HepG2 (cell line): Measurements from ENCODE around the gene PRDX5. TPM values are rescaled to one million over a fixed set of nuclear protein-coding genes. Genes with fewer than 3 reads are reported as not detected.
A peak's percentile ranks its signal among the peaks of the same experiment; 100 is the strongest.
"Not testable (repeated sequence)": the region's sequence is repeated elsewhere in the genome, so short reads cannot be mapped to it uniquely, and the experiment has no call there.

ENCODE experiments used
- ATAC-seq: fragments of 200-7000 bp; cut with Tn5 transposase; 3 replicates; pipeline ENCODE4 v1.9.1; 2020; ENCODE audit warnings: mild to moderate bottlenecking, moderate library complexity
- BruUV-seq: library from RNA; stranded (reverse); fragments of 400-500 nt; replicated peaks from 2 replicates; lab custom pipeline; 2021; lab: Mats Ljungman, UMichigan
- CTCF ChIA-PET: fragments of 300-600 bp; formaldehyde crosslinking; extraction: SDS; loops from one replicate; lab custom pipeline; 2021; ENCODE audit warnings: low total read pairs, inconsistent platforms, low intra/inter-chr PET ratio; lab: Yijun Ruan, JAX
- POLR2A ChIA-PET: fragments of 350-600 bp; sonication (Branson Sonifier 250); formaldehyde crosslinking; loops from one replicate; lab custom pipeline; 2020; ENCODE audit warnings: antibody characterized with exemption, inconsistent platforms; lab: Yijun Ruan, JAX
- DNase-seq: peaks from one replicate; pipeline ENCODE4 v3.0.0-alpha.2; 2015; ENCODE audit warnings: low spot score
- FAIRE-seq: peaks from 3 replicates; lab custom pipeline; 2011; peaks lifted over from hg19 to GRCh38; lab: Jason Lieb, UNC
- H2AFZ ChIP-seq: one replicate; pipeline ENCODE4 v1.6.1; 2011; ENCODE audit warnings: low read length, inconsistent platforms
- H3K27ac ChIP-seq: fragments of 300-600 bp; 3 replicates; pipeline ENCODE4 v1.8.0; 2011; ENCODE audit warnings: mixed run types, mild to moderate bottlenecking, mixed read lengths, low read length, inconsistent platforms; ENCODE audit not compliant: insufficient read depth; ENCODE audit errors: extremely low read length
- H3K27me3 ChIP-seq, 2 experiments: fragments of 200-600 bp in 1 of 2; 2 replicates in 1 of 2; 3 replicates in 1 of 2; pipeline versions ENCODE4 v1.6.0 to v1.8.0; 2011; ENCODE audit warnings: low read length in 2 of 2, mild to moderate bottlenecking in 2 of 2, moderate library complexity in 2 of 2, inconsistent platforms in 1 of 2; ENCODE audit not compliant: insufficient read depth in 2 of 2, control insufficient read depth in 1 of 2
- H3K36me3 ChIP-seq, 2 experiments: fragments of 200-600 bp in 1 of 2; replicated peaks in 1 of 2; 2 replicates in 1 of 2; 3 replicates in 1 of 2; pipeline versions ENCODE4 v1.5.1 to v1.8.0; 2011; ENCODE audit warnings: low read length in 2 of 2, inconsistent platforms in 1 of 2; ENCODE audit not compliant: insufficient read depth in 2 of 2, control insufficient read depth in 1 of 2
- H3K4me1 ChIP-seq: 2 replicates; pipeline ENCODE4 v1.5.1; 2012; ENCODE audit warnings: low read length, inconsistent platforms; ENCODE audit not compliant: insufficient read depth
- H3K4me2 ChIP-seq: 2 replicates; pipeline ENCODE4 v1.6.0; 2011; ENCODE audit warnings: low read depth, low read length, inconsistent platforms
- H3K4me3 ChIP-seq, 3 experiments: fragments of 200-600 bp in 1 of 3; sonication (generic), shearing (Covaris generic) in 1 of 3; replicated peaks in 1 of 3; 2 replicates each; pipeline ENCODE4 v1.5.1; 2011 to 2016; ENCODE audit warnings: low read length in 3 of 3, inconsistent platforms in 2 of 3, low read depth in 2 of 3, mild to moderate bottlenecking in 2 of 3, control low read depth in 1 of 3, mixed read lengths in 1 of 3; ENCODE audit not compliant: insufficient read depth in 1 of 3
- H3K79me2 ChIP-seq: one replicate; pipeline ENCODE4 v1.6.1; 2011; ENCODE audit warnings: low read length, inconsistent platforms; ENCODE audit not compliant: insufficient read depth
- H3K9ac ChIP-seq: 2 replicates; pipeline ENCODE4 v1.6.0; 2011; ENCODE audit warnings: mild to moderate bottlenecking, low read depth, low read length, inconsistent platforms; ENCODE audit not compliant: insufficient read depth
- H3K9me3 ChIP-seq: 2 replicates; pipeline ENCODE4 v1.5.1; 2012; ENCODE audit warnings: mild to moderate bottlenecking, low read length
- H4K20me1 ChIP-seq: 2 replicates; pipeline ENCODE4 v1.6.0; 2011; ENCODE audit warnings: inconsistent platforms, mild to moderate bottlenecking, low read length, moderate library complexity; ENCODE audit not compliant: insufficient read depth
- AGO2 ChIP-seq: fragments of 200-400 bp; formaldehyde crosslinking; optimal IDR thresholded peaks from 2 replicates; pipeline ENCODE3; 2017; ENCODE audit warnings: mild to moderate bottlenecking, low read depth, low read length, moderate library complexity
- ATF2 ChIP-seq: sonication (generic); formaldehyde crosslinking; IDR thresholded peaks from 2 replicates; pipeline ENCODE4 v1.4.0; 2020; ENCODE audit warnings: missing genetic modification reagents
- GMEB2 ChIP-seq: IDR thresholded peaks from 2 replicates; pipeline ENCODE4 v1.6.1; 2016; ENCODE audit warnings: missing biosample characterization, missing genetic modification reagents, low read depth
- HNRNPL ChIP-seq: fragments of 200-400 bp; formaldehyde crosslinking; IDR thresholded peaks from 2 replicates; pipeline ENCODE4 v1.6.1; 2017; ENCODE audit warnings: mild to moderate bottlenecking, low read depth, low read length
- KAT8 ChIP-seq: IDR thresholded peaks from 2 replicates; pipeline ENCODE4 v1.6.1; 2016; ENCODE audit warnings: missing genetic modification reagents, missing compliant biosample characterization
- KDM5B ChIP-seq: sonication (generic); formaldehyde crosslinking; IDR thresholded peaks from 2 replicates; pipeline ENCODE4 v1.4.0; 2020; ENCODE audit warnings: missing genetic modification reagents, mild to moderate bottlenecking, borderline replicate concordance
- NKX3-1 ChIP-seq: sonication (generic); formaldehyde crosslinking; IDR thresholded peaks from 2 replicates; pipeline ENCODE4 v1.5.0; 2020; ENCODE audit warnings: missing genetic modification reagents
- PBX2 ChIP-seq: IDR thresholded peaks from 2 replicates; pipeline ENCODE4 v1.6.1; 2016; ENCODE audit warnings: control low read depth
- RBFOX2 ChIP-seq: fragments of 200-400 bp; formaldehyde crosslinking; IDR thresholded peaks from 2 replicates; pipeline ENCODE4 v1.6.1; 2017; ENCODE audit warnings: low read depth, mild to moderate bottlenecking, low read length
- SMARCE1 ChIP-seq: fragments of 450-650 bp; IDR thresholded peaks from 2 replicates; pipeline ENCODE4 v1.6.1; 2017; ENCODE audit warnings: borderline replicate concordance
- ZNF30 ChIP-seq: sonication (generic); formaldehyde crosslinking; IDR thresholded peaks from 2 replicates; pipeline ENCODE4 v1.5.0; 2020; ENCODE audit warnings: mild to moderate bottlenecking, missing genetic modification reagents
- ZNF451 ChIP-seq: sonication (generic); formaldehyde crosslinking; IDR thresholded peaks from 2 replicates; pipeline ENCODE4 v1.5.0; 2020; ENCODE audit warnings: mild to moderate bottlenecking, missing genetic modification reagents
- WGBS: methylation state at CpG from one replicate; pipeline ENCODE4 v1.1.6; 2017; ENCODE audit warnings: low lambda C conversion rate; 5-methylcytosine and 5-hydroxymethylcytosine counted together
- in situ Hi-C: cut with HindIII; loops from 2 replicates; pipeline ENCODE4 v1.10.0; 2017; ENCODE audit warnings: low pct_unique_long_range_greater_than_20kb; ENCODE audit not compliant: extremely low pct_ligation_motif_present
- intact Hi-C: fragments of 100-400 bp; cut with micrococcal nuclease; formaldehyde crosslinking; loops from one replicate; pipeline ENCODE4 v1.10.0; 2022; ENCODE audit not compliant: unreplicated experiment
- polyA plus RNA-seq, 8 experiments: library from polyadenylated mRNA; depleted of rRNA in 3 of 8; stranded (reverse) in 7 of 8; unstranded in 1 of 8; fragments of >200 nt; fragmentation: Illumina TruSeq in 4 of 8; extraction: Trizol in 4 of 8; gene quantifications; 2 replicates each; pipeline versions ENCODE4 v1.2.1 to v1.2.3, GENCODE V29; 2011 to 2016; ENCODE audit warnings: low read depth in 4 of 8, missing spikeins in 1 of 8, mixed read lengths in 1 of 8; ENCODE audit not compliant: insufficient read depth in 1 of 8
- total RNA-seq, 5 experiments: library from RNA; depleted of rRNA; stranded (reverse); fragments of >200 nt; fragmentation: Illumina TruSeq; extraction: Trizol; gene quantifications; 2 replicates each; pipeline ENCODE4 v1.2.3, GENCODE V29; 2016; ENCODE audit warnings: low read depth in 1 of 5

PRDX5 gene
- total and polyA plus RNA-seq, 2 of the 13 experiments (the other 11 are each of a cell fraction or from before 2014, with no cell fraction given), result 215 to 311 TPM

- peak overlapping the region; percentile 97 to 99 (median 99); a peak in 5 of 6 replicates for H3K4me3 ChIP-seq
- DNase-seq, H2AFZ ChIP-seq, H3K27me3 ChIP-seq, BruUV-seq, H3K9me3 ChIP-seq, in situ Hi-C loops, H4K20me1 ChIP-seq, ATAC-seq, FAIRE-seq, CTCF ChIA-PET: not testable (repeated sequence)
- H3K36me3 ChIP-seq, result peaks cover 0 to 26% of the 10 kb centered on the region in 2 experiments; a peak in 3 of 5 replicates
- peaks cover 25% of the 10 kb centered on the region for H3K4me1 ChIP-seq
- peak overlapping the region; percentile 94 for H3K9ac ChIP-seq
- TF ChIP-seq HNRNPL (peak; percentile 72; the same call in 1 of the 2 replicates), RBFOX2 (peak; percentile 69), AGO2 (peak; percentile 95)
- H3K27ac ChIP-seq, result peak overlapping the region; percentile 98
- intact Hi-C loops, result loop anchor here (2.0 kb wide), 1 partner anchor 43 kb away; the partner anchor contains the start of gene RPS6KA4
- H3K79me2 ChIP-seq, result peaks cover 15% of the 10 kb centered on the region
- POLR2A ChIA-PET, result interaction anchor here (2.1 to 4.5 kb wide), 6 partner anchors 10 to 129 kb away, joined by 12 to 103 read pairs (median 47); partner anchors contain the start of genes BAD, ESRRA, GPR137 and STIP1
- WGBS, result 80% methylated on average over 8 of the region's 25 CpGs
- H3K4me2 ChIP-seq, result peak overlapping the region; percentile 99
These were observed 2.0 kb upstream of the PRDX5 start for GRCh38 chr11:64315667-64316526.

GRCh38 chr11:64316672-64317324, 1.1 kb upstream of the PRDX5 start:
- intact Hi-C loops, result loop anchor here (2.0 kb wide), 1 partner anchor 42 kb away; the partner anchor contains the start of gene RPS6KA4
- Histone ChIP-seq H3K27me3 (no peaks in the 10 kb centered on the region; a peak in 1 of 5 replicates), H3K4me3 (peak overlapping the region; percentile 97 to 99 (median 99)), H3K79me2 (peaks cover 15% of the 10 kb centered on the region), H3K4me1 (peaks cover 22% of the 10 kb centered on the region), H4K20me1 (no peaks in the 10 kb centered on the region), H2AFZ (no peak overlapping the region), H3K4me2 (peak overlapping the region; percentile 99), H3K9me3 (no peaks in the 10 kb centered on the region), H3K27ac (peak overlapping the region; percentile 98), H3K36me3 (peaks cover 1 to 33% of the 10 kb centered on the region in 2 experiments; a peak in 3 of 5 replicates), H3K9ac (peak overlapping the region; percentile 94)
- WGBS, result 4% methylated on average over 13 of the region's 32 CpGs
- ChIA-PET CTCF (no interaction called here), POLR2A (interaction anchor here (0.8 to 4.5 kb wide), 17 partner anchors 11 to 462 kb away, joined by 3 to 103 read pairs (median 9); partner anchors contain the start of genes BAD, CATSPERZ, ESRRA and FKBP2)
- BruUV-seq, result TSS peak; percentile 100
- no peak for FAIRE-seq
- in situ Hi-C loops, result no loop called here
- DNase-seq, result peak; percentile 41
- peak; percentile 12 for ATAC-seq
- TF ChIP-seq GMEB2 (CRISPR knock-in tag) (no peak), ZNF451 (no peak), NKX3-1 (CRISPR knock-in tag) (no peak), ATF2 (no peak), PBX2 (CRISPR knock-in tag) (no peak), SMARCE1 (no peak), KAT8 (CRISPR knock-in tag) (no peak), ZNF30 (CRISPR knock-in tag) (no peak), KDM5B (CRISPR knock-in tag) (no peak)
